ENCODE measurements around the gene FMN2. TPM values are rescaled to one million over a fixed set of nuclear protein-coding genes. Genes with fewer than 3 reads are reported as not detected.

Gene FMN2
- total RNA-seq, 1 experiment from 2014 or later, result not detected

DNA sequence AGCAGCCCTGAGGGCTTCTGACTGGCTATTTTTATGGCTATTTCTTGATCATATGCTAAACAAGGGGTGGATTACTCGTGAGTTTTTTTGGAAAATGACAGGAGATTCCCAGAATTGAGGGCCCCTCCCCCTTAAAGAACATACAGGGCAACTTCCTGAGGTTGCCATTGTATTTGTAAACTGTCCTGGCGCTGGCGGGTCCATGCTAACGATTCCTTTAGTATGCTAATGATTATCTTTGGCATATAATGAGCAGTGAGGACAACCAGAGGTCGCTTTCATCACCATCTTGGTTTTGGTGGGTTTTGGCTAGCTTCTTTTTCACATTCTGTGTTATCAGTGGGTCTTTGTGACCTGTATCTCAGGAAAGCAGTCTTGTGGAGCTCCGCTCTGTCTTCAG, 24.1 kb downstream of the FMN2 start:
- no peak overlapping the region for H3K27ac ChIP-seq (ENCODE audit: low read length)
- no peak for DNase-seq
- no peak overlapping the region for H3K4me3 ChIP-seq (ENCODE audit: low read length)
- no peaks in the 10 kb centered on the region for H3K79me2 ChIP-seq (ENCODE audit: low read length)
- H3K27me3 ChIP-seq (ENCODE audit: low read length), result no peaks in the 10 kb centered on the region
- no peaks in the 10 kb centered on the region for H3K9me3 ChIP-seq (ENCODE audit: low read length)
- H4K20me1 ChIP-seq (ENCODE audit: insufficient read depth, low read depth, low read length), result no peaks in the 10 kb centered on the region
- H3K36me3 ChIP-seq (ENCODE audit: insufficient read depth, low read length), result no peaks in the 10 kb centered on the region
- H2AFZ ChIP-seq (ENCODE audit: low read length), result no peak overlapping the region
- no peak overlapping the region for H3K9ac ChIP-seq (ENCODE audit: low read length)
- H3K4me2 ChIP-seq (ENCODE audit: low read depth, low read length, poor library complexity, severe bottlenecking), result no peak overlapping the region
- no peaks in the 10 kb centered on the region for H3K9me2 ChIP-seq (replicated peaks; ENCODE audit: insufficient read depth, low read length)
- no peaks in the 10 kb centered on the region for H3K4me1 ChIP-seq (ENCODE audit: low read length)

DNA sequence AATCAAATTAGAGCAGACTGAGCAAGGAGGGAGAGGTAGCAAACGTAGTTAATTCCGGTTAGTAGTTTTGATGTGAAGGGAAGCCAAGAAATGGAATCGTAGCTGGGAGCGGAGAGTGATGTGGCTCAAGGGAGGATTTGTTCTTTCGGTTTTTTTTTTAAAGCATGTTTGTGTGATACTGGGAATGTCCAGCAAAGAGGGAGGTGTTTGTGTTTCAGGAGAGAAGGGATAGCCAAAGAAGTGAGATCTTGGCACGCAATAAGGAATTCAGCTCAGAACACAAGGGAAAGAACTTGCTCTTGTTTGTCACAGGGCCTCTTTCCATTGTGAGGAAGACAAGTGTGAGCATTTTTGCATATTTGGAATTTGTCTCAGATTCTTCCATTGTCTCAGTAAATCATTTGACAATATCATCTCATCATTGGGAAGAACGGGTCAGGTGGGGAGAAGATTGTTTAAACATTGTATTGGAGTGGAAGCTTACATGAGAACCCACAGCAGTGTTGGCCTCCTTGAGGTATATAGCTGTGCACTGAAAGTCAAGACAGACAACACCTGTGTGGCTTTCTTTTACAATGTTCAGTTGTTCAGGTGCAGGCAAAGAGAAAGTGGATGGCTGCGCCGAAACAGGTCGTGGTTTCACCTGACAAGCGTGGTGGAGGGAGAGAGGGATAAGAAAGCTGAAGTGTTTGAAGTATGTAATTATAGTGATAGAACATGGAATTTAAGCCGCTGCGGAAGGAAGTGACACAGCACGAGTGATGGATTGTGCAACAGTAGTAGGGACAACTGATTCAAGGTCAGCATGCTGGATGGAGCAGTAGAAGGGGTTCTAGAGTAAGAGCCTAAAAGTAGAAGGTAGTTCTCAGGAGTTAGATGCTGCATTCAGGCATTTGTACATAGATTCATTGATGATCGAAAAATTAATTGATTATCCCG, 25.4 kb downstream of the FMN2 start:
- Histone ChIP-seq H3K36me3 (ENCODE audit: insufficient read depth, low read length) (no peaks in the 10 kb centered on the region), H4K20me1 (ENCODE audit: insufficient read depth, low read depth, low read length) (no peaks in the 10 kb centered on the region), H3K9ac (ENCODE audit: low read length) (no peak overlapping the region), H3K27me3 (ENCODE audit: low read length) (no peaks in the 10 kb centered on the region), H3K9me2 (replicated peaks; ENCODE audit: insufficient read depth, low read length) (no peaks in the 10 kb centered on the region), H3K4me1 (ENCODE audit: low read length) (no peaks in the 10 kb centered on the region), H3K9me3 (ENCODE audit: low read length) (no peaks in the 10 kb centered on the region), H2AFZ (ENCODE audit: low read length) (no peak overlapping the region), H3K4me3 (ENCODE audit: low read length) (no peak overlapping the region), H3K27ac (ENCODE audit: low read length) (no peak overlapping the region), H3K79me2 (ENCODE audit: low read length) (no peaks in the 10 kb centered on the region), H3K4me2 (ENCODE audit: low read depth, low read length, poor library complexity, severe bottlenecking) (no peak overlapping the region)
- no peak for DNase-seq

DNA sequence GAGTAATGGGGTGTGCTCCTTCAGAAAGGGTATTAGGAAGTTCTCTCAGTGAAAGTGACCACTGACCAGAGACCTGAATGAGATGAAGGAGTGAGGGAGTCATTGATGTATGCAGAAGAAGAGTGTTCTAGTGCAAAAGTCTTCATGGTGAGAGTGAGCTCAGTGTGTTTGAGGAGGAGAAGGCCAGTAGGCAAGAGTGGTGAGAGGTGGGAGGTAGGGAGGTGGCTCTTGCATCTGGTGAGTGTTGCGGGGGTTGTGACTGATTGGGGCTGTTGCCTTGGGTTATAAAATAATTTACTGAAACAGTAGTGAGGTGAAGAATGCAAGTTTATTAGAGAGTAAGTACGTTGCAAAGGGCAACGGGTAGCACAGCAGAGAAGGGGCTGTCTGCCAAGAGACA, 26.2 kb downstream of the FMN2 start:
- no peaks in the 10 kb centered on the region for H4K20me1 ChIP-seq (ENCODE audit: insufficient read depth, low read depth, low read length)

DNA sequence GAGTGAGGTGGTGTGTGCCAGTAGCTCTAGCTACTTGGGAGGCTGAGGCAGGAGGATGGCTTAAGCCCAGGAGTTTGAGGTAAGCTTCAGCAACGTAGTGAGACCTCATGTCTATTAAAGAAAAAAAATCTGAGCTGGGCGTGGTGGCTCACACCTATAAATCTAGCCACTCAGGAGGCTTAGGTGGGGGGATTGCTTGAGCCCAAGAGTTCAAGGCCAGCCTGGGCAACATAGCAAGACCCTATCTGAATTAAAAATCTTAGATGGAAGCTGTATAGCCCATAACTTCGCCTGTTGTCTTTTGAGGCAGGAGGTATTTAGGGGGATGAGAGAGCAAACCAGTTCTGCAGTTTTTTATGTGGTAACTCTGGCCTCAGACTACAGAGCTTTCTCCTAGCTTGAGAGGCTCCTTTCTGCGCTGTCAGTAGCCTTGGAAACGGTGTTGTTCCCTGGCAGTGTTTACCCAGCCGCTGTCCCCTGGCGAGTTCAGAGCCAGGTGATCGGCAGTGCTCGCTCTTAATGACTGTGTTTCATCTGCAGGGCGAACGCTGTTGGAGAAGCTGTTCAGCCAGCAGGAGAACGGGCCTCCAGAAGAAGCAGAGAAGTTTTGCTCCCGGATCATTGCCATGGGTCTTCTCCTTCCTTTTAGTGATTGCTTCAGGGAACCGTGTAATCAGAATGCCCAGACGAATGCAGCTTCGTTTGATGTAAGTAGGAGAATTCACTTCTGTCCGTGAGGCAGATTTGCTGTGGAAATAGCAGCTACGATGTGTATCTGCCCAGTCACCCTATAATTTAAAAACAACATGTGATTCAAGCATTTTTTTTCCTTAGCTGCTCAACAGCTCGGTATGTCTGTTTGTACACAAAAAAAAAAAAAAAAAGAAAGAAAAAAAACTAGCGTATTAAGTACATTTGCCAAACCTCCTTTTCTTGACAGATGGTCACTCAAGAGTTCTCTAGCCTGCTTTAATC, 31.2 kb downstream of the FMN2 start:
- Histone ChIP-seq H3K79me2 (ENCODE audit: low read length) (no peaks in the 10 kb centered on the region), H3K27me3 (ENCODE audit: low read length) (no peaks in the 10 kb centered on the region), H3K4me2 (ENCODE audit: low read depth, low read length, poor library complexity, severe bottlenecking) (no peak overlapping the region), H4K20me1 (ENCODE audit: insufficient read depth, low read depth, low read length) (no peaks in the 10 kb centered on the region), H3K9me2 (replicated peaks; ENCODE audit: insufficient read depth, low read length) (no peaks in the 10 kb centered on the region), H3K27ac (ENCODE audit: low read length) (no peak overlapping the region), H2AFZ (ENCODE audit: low read length) (no peak overlapping the region), H3K9ac (ENCODE audit: low read length) (no peak overlapping the region), H3K9me3 (ENCODE audit: low read length) (no peaks in the 10 kb centered on the region), H3K4me1 (ENCODE audit: low read length) (no peaks in the 10 kb centered on the region), H3K36me3 (ENCODE audit: insufficient read depth, low read length) (no peaks in the 10 kb centered on the region), H3K4me3 (ENCODE audit: low read length) (no peak overlapping the region)
- DNase-seq, result no peak

More for the DNA sequence above, 26.2 kb downstream of the FMN2 start:
- H3K4me3 ChIP-seq (ENCODE audit: low read length), result no peak overlapping the region
- H2AFZ ChIP-seq (ENCODE audit: low read length), result no peak overlapping the region
- H3K27ac ChIP-seq (ENCODE audit: low read length), result no peak overlapping the region
- H3K9me2 ChIP-seq (replicated peaks; ENCODE audit: insufficient read depth, low read length), result no peaks in the 10 kb centered on the region
- no peaks in the 10 kb centered on the region for H3K9me3 ChIP-seq (ENCODE audit: low read length)
- no peaks in the 10 kb centered on the region for H3K36me3 ChIP-seq (ENCODE audit: insufficient read depth, low read length)
- H3K9ac ChIP-seq (ENCODE audit: low read length), result no peak overlapping the region
- H3K27me3 ChIP-seq (ENCODE audit: low read length), result no peaks in the 10 kb centered on the region
- DNase-seq, result no peak
- H3K4me2 ChIP-seq (ENCODE audit: low read depth, low read length, poor library complexity, severe bottlenecking), result no peak overlapping the region
- H3K4me1 ChIP-seq (ENCODE audit: low read length), result no peaks in the 10 kb centered on the region
- H3K79me2 ChIP-seq (ENCODE audit: low read length), result no peaks in the 10 kb centered on the region

DNA sequence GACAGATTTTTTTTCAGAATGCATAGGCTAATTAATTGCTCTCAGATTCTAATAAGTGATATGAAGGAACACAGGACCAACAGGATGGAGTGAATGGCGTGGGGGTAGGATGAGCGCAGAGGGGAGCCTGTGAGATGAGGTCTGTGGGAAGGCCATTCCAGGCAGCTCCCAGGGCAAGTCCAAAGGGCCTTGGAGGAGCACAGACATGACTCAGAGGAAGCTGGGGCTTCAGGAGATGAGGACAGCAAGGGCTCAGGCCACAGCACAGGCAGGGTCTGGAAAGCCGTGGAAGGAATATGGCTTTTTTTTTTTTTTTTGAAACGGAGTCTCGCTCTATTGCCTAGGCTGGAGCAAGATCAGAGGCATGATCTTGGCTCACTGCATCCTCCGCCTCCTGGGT, 35.1 kb downstream of the FMN2 start:
- Histone ChIP-seq H3K4me2 (ENCODE audit: low read depth, low read length, poor library complexity, severe bottlenecking) (no peak overlapping the region), H3K4me1 (ENCODE audit: low read length) (no peaks in the 10 kb centered on the region), H3K9me3 (ENCODE audit: low read length) (no peaks in the 10 kb centered on the region; the same call in 1 of the 2 replicates), H4K20me1 (ENCODE audit: insufficient read depth, low read depth, low read length) (no peaks in the 10 kb centered on the region), H3K27me3 (ENCODE audit: low read length) (no peaks in the 10 kb centered on the region), H2AFZ (ENCODE audit: low read length) (no peak overlapping the region), H3K79me2 (ENCODE audit: low read length) (no peaks in the 10 kb centered on the region), H3K4me3 (ENCODE audit: low read length) (no peak overlapping the region), H3K27ac (ENCODE audit: low read length) (no peak overlapping the region), H3K9me2 (replicated peaks; ENCODE audit: insufficient read depth, low read length) (no peaks in the 10 kb centered on the region), H3K9ac (ENCODE audit: low read length) (no peak overlapping the region), H3K36me3 (ENCODE audit: insufficient read depth, low read length) (no peaks in the 10 kb centered on the region)
- no peak for DNase-seq

DNA sequence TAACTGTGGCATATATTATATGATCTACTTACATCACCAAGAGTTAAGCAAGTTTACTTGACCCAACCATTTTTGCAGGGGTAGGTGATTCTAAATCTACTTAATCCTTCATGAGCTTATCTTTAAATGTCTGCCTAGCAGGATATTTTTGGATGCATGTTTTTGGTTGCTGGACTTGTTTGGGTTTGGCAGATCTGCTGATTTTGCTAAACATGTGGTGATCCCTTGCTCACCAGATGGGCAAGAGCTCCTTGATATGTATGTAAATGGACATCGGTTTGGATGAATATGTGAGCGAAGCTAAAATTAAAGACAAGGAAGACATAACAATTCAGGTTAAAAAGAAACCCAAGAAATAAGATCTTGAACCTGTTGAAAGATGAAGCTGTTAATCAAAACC, 36.7 kb downstream of the FMN2 start:
- no peaks in the 10 kb centered on the region for H3K9me2 ChIP-seq (replicated peaks; ENCODE audit: insufficient read depth, low read length)
- no peaks in the 10 kb centered on the region; the same call in 1 of the 2 replicates for H3K9me3 ChIP-seq (ENCODE audit: low read length)
- no peak for DNase-seq
- H3K79me2 ChIP-seq (ENCODE audit: low read length), result no peaks in the 10 kb centered on the region
- H3K4me2 ChIP-seq (ENCODE audit: low read depth, low read length, poor library complexity, severe bottlenecking), result no peak overlapping the region
- H3K27me3 ChIP-seq (ENCODE audit: low read length), result no peaks in the 10 kb centered on the region
- no peak overlapping the region for H3K27ac ChIP-seq (ENCODE audit: low read length)
- H3K36me3 ChIP-seq (ENCODE audit: insufficient read depth, low read length), result no peaks in the 10 kb centered on the region
- no peak overlapping the region for H3K4me3 ChIP-seq (ENCODE audit: low read length)
- no peak overlapping the region for H2AFZ ChIP-seq (ENCODE audit: low read length)
- H3K4me1 ChIP-seq (ENCODE audit: low read length), result no peaks in the 10 kb centered on the region
- H4K20me1 ChIP-seq (ENCODE audit: insufficient read depth, low read depth, low read length), result no peaks in the 10 kb centered on the region
- H3K9ac ChIP-seq (ENCODE audit: low read length), result no peak overlapping the region

DNA sequence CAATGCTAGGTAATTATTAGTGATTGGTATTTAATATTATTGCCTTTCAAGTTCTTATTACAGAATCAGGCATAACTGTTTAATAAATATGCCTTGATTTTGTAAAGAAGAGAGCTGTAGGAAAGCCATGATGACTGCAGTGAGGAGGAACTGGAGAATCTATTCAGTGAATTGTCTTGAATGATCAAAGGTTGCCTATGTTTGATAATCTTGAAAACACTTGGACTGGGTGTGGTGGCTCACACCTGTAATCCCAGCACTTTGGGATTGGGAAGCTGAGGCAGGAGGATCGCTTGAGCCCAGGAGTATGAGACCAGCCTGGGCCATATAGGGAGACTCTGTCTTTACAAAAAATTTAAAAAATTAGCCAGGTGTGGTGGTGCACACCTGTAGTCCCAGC, 42.4 kb downstream of the FMN2 start:
- H3K9me3 ChIP-seq (ENCODE audit: low read length), result no peaks in the 10 kb centered on the region; the same call in 1 of the 2 replicates
- H2AFZ ChIP-seq (ENCODE audit: low read length), result no peak overlapping the region
- no peaks in the 10 kb centered on the region for H3K27me3 ChIP-seq (ENCODE audit: low read length)
- DNase-seq, result no peak
- H3K79me2 ChIP-seq (ENCODE audit: low read length), result no peaks in the 10 kb centered on the region
- H3K36me3 ChIP-seq (ENCODE audit: insufficient read depth, low read length), result no peaks in the 10 kb centered on the region
- H4K20me1 ChIP-seq (ENCODE audit: insufficient read depth, low read depth, low read length), result no peaks in the 10 kb centered on the region
- H3K4me2 ChIP-seq (ENCODE audit: low read depth, low read length, poor library complexity, severe bottlenecking), result no peak overlapping the region
- H3K9me2 ChIP-seq (replicated peaks; ENCODE audit: insufficient read depth, low read length), result no peaks in the 10 kb centered on the region
- no peaks in the 10 kb centered on the region for H3K4me1 ChIP-seq (ENCODE audit: low read length)
- no peak overlapping the region for H3K4me3 ChIP-seq (ENCODE audit: low read length)
- no peak overlapping the region for H3K9ac ChIP-seq (ENCODE audit: low read length)
- no peak overlapping the region for H3K27ac ChIP-seq (ENCODE audit: low read length)

DNA sequence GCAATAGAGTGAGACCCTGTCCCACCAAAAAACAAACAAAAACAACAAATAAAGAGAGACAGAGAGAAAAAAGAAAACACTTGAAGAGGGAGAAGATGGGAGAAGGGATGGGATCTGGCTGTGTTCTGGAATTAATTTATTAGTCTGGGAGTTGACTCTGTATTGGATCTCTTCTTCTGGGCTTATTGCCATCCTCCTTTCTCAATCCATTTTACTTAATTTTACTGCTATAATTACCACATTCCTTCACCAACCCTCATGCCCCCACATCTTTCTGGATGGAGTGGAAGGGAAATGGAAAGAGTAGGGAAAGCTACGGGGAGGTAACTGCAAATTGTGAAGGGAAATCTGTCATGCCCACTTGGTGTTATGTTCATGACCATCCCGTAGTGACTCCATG, 42.9 kb downstream of the FMN2 start:
- no peaks in the 10 kb centered on the region for H3K4me1 ChIP-seq (ENCODE audit: low read length)
- no peaks in the 10 kb centered on the region for H3K36me3 ChIP-seq (ENCODE audit: insufficient read depth, low read length)
- no peaks in the 10 kb centered on the region; the same call in 1 of the 2 replicates for H3K9me3 ChIP-seq (ENCODE audit: low read length)
- no peaks in the 10 kb centered on the region for H4K20me1 ChIP-seq (ENCODE audit: insufficient read depth, low read depth, low read length)
- no peak overlapping the region for H3K4me2 ChIP-seq (ENCODE audit: low read depth, low read length, poor library complexity, severe bottlenecking)
- no peak for DNase-seq
- no peak overlapping the region for H3K27ac ChIP-seq (ENCODE audit: low read length)
- H2AFZ ChIP-seq (ENCODE audit: low read length), result no peak overlapping the region
- no peaks in the 10 kb centered on the region for H3K79me2 ChIP-seq (ENCODE audit: low read length)
- no peaks in the 10 kb centered on the region for H3K9me2 ChIP-seq (replicated peaks; ENCODE audit: insufficient read depth, low read length)
- no peaks in the 10 kb centered on the region for H3K27me3 ChIP-seq (ENCODE audit: low read length)
- H3K9ac ChIP-seq (ENCODE audit: low read length), result no peak overlapping the region
- no peak overlapping the region for H3K4me3 ChIP-seq (ENCODE audit: low read length)

Data from Karpas-422 (cell line).